HG02973 (cell line): ENCODE data around the gene SIPA1L3.

Source experiments
- ATAC-seq: cut with Tn5 transposase; IDR thresholded peaks from one replicate; pipeline ENCODE4 v1.9.1; 2021; ENCODE audit warnings: moderate library complexity; ENCODE audit not compliant: unreplicated experiment

SIPA1L3 gene

DNA sequence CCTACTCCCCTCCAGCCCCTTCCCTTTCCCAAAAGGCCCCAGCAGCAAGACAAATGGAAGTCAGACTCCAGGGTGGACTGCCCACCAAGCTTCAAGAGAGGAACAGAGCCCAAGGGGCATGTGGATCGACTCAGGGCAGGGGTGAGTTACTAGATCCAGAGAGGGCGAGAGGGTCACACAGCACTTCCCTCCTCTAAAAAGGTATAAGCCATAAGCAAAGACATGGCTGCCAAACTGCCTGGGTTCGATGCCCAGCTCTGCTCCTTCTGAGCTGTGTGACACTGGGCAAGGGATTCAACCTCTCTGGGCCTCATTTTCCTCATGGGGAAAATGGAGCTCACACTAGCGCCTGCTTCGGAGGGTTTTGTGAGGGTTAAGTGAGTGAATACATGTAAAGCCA is 345.4 kb downstream of the SIPA1L3 start:
- ATAC-seq: no peak

DNA sequence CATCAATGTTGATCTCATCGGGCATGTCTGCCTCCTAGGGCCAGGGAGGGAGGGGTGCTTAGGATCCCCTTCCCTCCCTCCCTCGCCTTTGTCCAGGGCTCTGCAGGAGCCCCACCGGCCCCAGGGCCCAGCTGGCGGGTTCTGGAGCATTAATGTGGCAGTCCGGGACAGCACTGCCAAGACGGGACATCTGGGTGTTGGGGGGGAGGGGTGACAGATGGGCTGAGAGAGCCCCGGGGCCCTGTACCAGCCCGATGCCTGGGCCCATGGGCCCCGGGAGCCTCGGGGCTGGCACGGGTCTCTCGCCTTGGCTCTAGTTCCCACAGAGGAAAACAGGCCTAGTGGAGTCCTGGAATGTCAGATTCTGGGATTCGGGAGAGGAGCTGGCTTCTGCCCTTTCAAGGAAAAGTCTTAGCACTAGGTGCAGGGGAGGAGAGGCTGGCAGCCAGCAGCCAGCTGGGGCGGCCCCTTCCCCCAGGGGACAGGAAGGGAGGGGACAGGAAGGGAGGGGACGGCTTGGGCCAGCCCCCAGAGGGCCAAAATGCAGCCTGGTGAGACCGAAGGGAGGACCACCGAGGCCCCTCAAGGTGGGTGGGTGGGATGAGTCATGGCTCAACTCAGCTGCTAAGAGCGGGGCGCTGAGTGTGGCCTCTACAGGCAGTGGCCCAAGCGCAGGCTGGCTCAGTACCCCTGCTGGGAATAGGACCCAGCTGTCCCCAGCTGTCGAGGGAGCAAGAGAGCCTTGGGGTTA is 346.1 kb downstream of the SIPA1L3 start:
- ATAC-seq: no peak

DNA sequence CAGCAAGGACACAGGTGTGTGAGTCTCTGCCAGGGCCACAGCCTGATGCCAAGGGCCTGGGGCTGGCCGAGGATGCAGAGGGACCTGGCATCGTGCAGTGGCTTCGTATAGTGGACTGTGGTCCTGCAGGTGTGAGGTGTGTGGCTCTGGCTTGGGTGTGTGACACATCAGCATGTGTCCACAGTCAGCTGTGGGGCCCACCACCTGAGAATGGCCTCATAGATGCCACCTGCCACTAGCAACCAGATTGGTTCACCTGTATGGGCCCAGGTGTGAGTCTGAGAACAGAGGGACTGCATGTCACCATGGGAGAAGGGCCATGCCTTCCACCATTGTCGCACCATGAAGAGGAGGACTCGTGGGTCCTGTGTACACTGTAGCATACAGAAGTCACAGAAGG is 346.8 kb downstream of the SIPA1L3 start:
- no peak for ATAC-seq

- no peak for ATAC-seq
Measured at GRCh38 chr19:38255383-38256014, 348.5 kb downstream of the SIPA1L3 start.
